GM23338 (cell line): ENCODE results near the gene CDCA7L. TPM values are rescaled to one million over a fixed set of nuclear protein-coding genes. Genes with fewer than 3 reads are reported as not detected.

ENCODE experiments used
- ATAC-seq: fragments of 200-7000 bp; cut with Tn5 transposase; 3 replicates; pipeline ENCODE4 v1.9.1; 2020
- DNase-seq: peaks from one replicate; pipeline ENCODE4 v3.0.0-alpha.2; 2015; ENCODE audit warnings: low spot score
- H2AFZ ChIP-seq: fragments of 200-600 bp; sonication (generic); 2 replicates; pipeline ENCODE4 v1.8.0; 2016; ENCODE audit warnings: antibody characterized with exemption, mild to moderate bottlenecking, moderate library complexity
- H3F3A ChIP-seq: fragments of 200-600 bp; sonication (generic); replicated peaks from 2 replicates; pipeline ENCODE4 v1.8.0; 2017; ENCODE audit warnings: antibody characterized with exemption, mixed run types, low read depth
- H3K27ac ChIP-seq: fragments of 200-600 bp; sonication (generic); 2 replicates; pipeline ENCODE4 v1.6.1; 2016; ENCODE audit warnings: low read depth
- H3K27me3 ChIP-seq: fragments of 200-600 bp; sonication (generic); 2 replicates; pipeline ENCODE4 v1.8.0; 2016; ENCODE audit warnings: mild to moderate bottlenecking, mixed run types, moderate library complexity; ENCODE audit not compliant: insufficient read depth
- H3K36me3 ChIP-seq: fragments of 200-600 bp; sonication (generic); 2 replicates; pipeline ENCODE4 v1.8.0; 2016; ENCODE audit warnings: mild to moderate bottlenecking; ENCODE audit not compliant: insufficient read depth
- H3K4me1 ChIP-seq: fragments of 200-600 bp; sonication (generic); 2 replicates; pipeline ENCODE4 v1.8.0; 2016; ENCODE audit warnings: mild to moderate bottlenecking, moderate library complexity; ENCODE audit not compliant: insufficient read depth
- H3K4me2 ChIP-seq: fragments of 200-600 bp; sonication (generic); 2 replicates; pipeline ENCODE4 v1.7.1; 2017; ENCODE audit warnings: mixed run types
- H3K4me3 ChIP-seq: fragments of 200-600 bp; sonication (generic); 2 replicates; pipeline ENCODE4 v1.6.1; 2016; ENCODE audit warnings: mixed run types
- H3K79me2 ChIP-seq: fragments of 200-600 bp; sonication (generic); replicated peaks from 2 replicates; pipeline ENCODE4 v1.8.0; 2017; ENCODE audit warnings: mild to moderate bottlenecking; ENCODE audit not compliant: insufficient read depth
- H3K9me2 ChIP-seq: fragments of 200-600 bp; sonication (generic); 2 replicates; pipeline ENCODE4 v1.8.0; 2017; ENCODE audit not compliant: insufficient read depth
- H4K20me1 ChIP-seq: fragments of 200-600 bp; sonication (generic); replicated peaks from 2 replicates; pipeline ENCODE4 v1.8.0; 2017; ENCODE audit warnings: mild to moderate bottlenecking; ENCODE audit not compliant: insufficient read depth
- H3K27ac Mint-ChIP-seq: 2 replicates; pipeline ENCODE4 v1.8.0; 2020; ENCODE audit warnings: inconsistent platforms, mild to moderate bottlenecking, moderate library complexity, mixed read lengths
- H3K27me3 Mint-ChIP-seq: 3 replicates; pipeline ENCODE4 v1.8.0; 2022; ENCODE audit warnings: low read depth, mild to moderate bottlenecking, moderate library complexity, mixed read lengths, inconsistent platforms; ENCODE audit not compliant: insufficient read depth, poor library complexity
- H3K36me3 Mint-ChIP-seq: 3 replicates; pipeline ENCODE4 v1.8.0; 2021; ENCODE audit warnings: low read depth, mild to moderate bottlenecking, inconsistent platforms, moderate library complexity, mixed read lengths
- H3K4me1 Mint-ChIP-seq: 3 replicates; pipeline ENCODE4 v1.8.0; 2020; ENCODE audit warnings: mild to moderate bottlenecking, inconsistent platforms, mixed read lengths
- H3K4me3 Mint-ChIP-seq: 3 replicates; pipeline ENCODE4 v1.8.0; 2021; ENCODE audit warnings: moderate library complexity, mild to moderate bottlenecking, inconsistent platforms, mixed read lengths
- H3K9me3 Mint-ChIP-seq: 3 replicates; pipeline ENCODE4 v1.8.0; 2020; ENCODE audit warnings: moderate library complexity, mild to moderate bottlenecking, inconsistent platforms, mixed read lengths
- CREB1 ChIP-seq: fragments of 250-450 bp; sonication (Bioruptor Pico); IDR thresholded peaks from 2 replicates; pipeline ENCODE4 v1.5.0; 2020; ENCODE audit warnings: low read depth, mild to moderate bottlenecking, moderate library complexity
- EZH2phosphoT487 ChIP-seq: fragments of 200-600 bp; sonication (generic); IDR thresholded peaks from one replicate; pipeline ENCODE4 v1.8.1; 2018; ENCODE audit warnings: antibody characterized with exemption; ENCODE audit not compliant: unreplicated experiment
- JUNB ChIP-seq: IDR thresholded peaks from one replicate; pipeline ENCODE4 v1.6.1; 2016; ENCODE audit warnings: antibody characterized with exemption; ENCODE audit not compliant: unreplicated experiment
- NANOG ChIP-seq: IDR thresholded peaks from 2 replicates; pipeline ENCODE4 v1.6.1; 2016; ENCODE audit warnings: antibody characterized with exemption, borderline replicate concordance
- POLR2AphosphoS5 ChIP-seq: IDR thresholded peaks from 2 replicates; pipeline ENCODE4 v1.6.1; 2016; ENCODE audit warnings: antibody characterized with exemption, low read depth
- STAT1 ChIP-seq: IDR thresholded peaks from one replicate; pipeline ENCODE4 v1.6.1; 2016; ENCODE audit warnings: antibody characterized with exemption; ENCODE audit not compliant: unreplicated experiment
- ZNF114 ChIP-seq: fragments of 250-450 bp; sonication (Bioruptor Pico); IDR thresholded peaks from 2 replicates; pipeline ENCODE4 v1.5.0; 2020; ENCODE audit warnings: mild to moderate bottlenecking, moderate library complexity
- ZNF331 ChIP-seq: fragments of 250-450 bp; sonication (Bioruptor Pico); IDR thresholded peaks from 2 replicates; pipeline ENCODE4 v1.5.0; 2020; ENCODE audit warnings: low read depth, mild to moderate bottlenecking, moderate library complexity
- polyA plus RNA-seq: library from polyadenylated mRNA; unstranded; fragments of >200 nt; fragmentation: Nextera tagmentation; extraction: Ambion mirVana; gene quantifications from 2 replicates; pipeline ENCODE4 v1.2.1, GENCODE V29; 2016
- total RNA-seq: library from RNA; depleted of rRNA; stranded (reverse); fragments of >200 nt; shearing (Covaris generic); gene quantifications from 2 replicates; pipeline ENCODE4 v1.2.3, GENCODE V29; 2014
- TF ChIP-seq, protein P1 (sequence below): IDR thresholded peaks from one replicate; pipeline ENCODE4 v1.6.1; 2018; ENCODE audit warnings: antibody characterized with exemption; ENCODE audit not compliant: unreplicated experiment
- TF ChIP-seq, protein P2 (sequence below), 2 experiments: fragments of 200-600 bp in 1 of 2; sonication (generic) in 1 of 2; conservative IDR thresholded peaks; 2 replicates each; pipeline versions ENCODE4 v1.5.1 to v1.6.1; 2016 to 2017; ENCODE audit warnings: antibody characterized with exemption in 2 of 2, low read depth in 2 of 2, mild to moderate bottlenecking in 2 of 2, moderate library complexity in 1 of 2

Gene CDCA7L
- total and polyA plus RNA-seq, 2 experiments from 2014 or later, result 174 to 187 TPM

DNA sequence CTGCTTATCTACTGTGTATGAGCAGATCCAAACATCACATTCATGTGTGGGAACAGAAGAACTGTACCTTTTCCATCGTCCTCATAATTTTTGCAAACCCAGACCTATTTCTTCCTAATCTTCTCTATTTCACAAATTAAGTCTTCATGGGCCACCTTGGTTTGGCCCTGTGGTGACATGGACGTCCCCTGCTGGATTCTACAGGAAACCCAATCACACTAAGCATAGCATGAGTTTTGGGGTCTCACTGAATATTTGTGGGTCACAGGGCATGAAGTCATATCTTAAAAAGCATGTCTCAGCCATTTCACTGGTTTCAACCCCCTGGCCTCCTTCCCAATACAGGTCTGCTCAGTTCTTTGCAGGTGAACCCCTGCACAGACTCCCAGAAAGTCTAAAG lies 35.8 kb upstream of the CDCA7L start:
- TF ChIP-seq CREB1 (CRISPR knock-in tag) (no peak), JUNB (no peak), NANOG (no peak), STAT1 (no peak), POLR2AphosphoS5 (no peak)
- TF ChIP-seq, protein P1, sequence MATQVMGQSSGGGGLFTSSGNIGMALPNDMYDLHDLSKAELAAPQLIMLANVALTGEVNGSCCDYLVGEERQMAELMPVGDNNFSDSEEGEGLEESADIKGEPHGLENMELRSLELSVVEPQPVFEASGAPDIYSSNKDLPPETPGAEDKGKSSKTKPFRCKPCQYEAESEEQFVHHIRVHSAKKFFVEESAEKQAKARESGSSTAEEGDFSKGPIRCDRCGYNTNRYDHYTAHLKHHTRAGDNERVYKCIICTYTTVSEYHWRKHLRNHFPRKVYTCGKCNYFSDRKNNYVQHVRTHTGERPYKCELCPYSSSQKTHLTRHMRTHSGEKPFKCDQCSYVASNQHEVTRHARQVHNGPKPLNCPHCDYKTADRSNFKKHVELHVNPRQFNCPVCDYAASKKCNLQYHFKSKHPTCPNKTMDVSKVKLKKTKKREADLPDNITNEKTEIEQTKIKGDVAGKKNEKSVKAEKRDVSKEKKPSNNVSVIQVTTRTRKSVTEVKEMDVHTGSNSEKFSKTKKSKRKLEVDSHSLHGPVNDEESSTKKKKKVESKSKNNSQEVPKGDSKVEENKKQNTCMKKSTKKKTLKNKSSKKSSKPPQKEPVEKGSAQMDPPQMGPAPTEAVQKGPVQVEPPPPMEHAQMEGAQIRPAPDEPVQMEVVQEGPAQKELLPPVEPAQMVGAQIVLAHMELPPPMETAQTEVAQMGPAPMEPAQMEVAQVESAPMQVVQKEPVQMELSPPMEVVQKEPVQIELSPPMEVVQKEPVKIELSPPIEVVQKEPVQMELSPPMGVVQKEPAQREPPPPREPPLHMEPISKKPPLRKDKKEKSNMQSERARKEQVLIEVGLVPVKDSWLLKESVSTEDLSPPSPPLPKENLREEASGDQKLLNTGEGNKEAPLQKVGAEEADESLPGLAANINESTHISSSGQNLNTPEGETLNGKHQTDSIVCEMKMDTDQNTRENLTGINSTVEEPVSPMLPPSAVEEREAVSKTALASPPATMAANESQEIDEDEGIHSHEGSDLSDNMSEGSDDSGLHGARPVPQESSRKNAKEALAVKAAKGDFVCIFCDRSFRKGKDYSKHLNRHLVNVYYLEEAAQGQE, result no peak
- TF ChIP-seq, protein P2, sequence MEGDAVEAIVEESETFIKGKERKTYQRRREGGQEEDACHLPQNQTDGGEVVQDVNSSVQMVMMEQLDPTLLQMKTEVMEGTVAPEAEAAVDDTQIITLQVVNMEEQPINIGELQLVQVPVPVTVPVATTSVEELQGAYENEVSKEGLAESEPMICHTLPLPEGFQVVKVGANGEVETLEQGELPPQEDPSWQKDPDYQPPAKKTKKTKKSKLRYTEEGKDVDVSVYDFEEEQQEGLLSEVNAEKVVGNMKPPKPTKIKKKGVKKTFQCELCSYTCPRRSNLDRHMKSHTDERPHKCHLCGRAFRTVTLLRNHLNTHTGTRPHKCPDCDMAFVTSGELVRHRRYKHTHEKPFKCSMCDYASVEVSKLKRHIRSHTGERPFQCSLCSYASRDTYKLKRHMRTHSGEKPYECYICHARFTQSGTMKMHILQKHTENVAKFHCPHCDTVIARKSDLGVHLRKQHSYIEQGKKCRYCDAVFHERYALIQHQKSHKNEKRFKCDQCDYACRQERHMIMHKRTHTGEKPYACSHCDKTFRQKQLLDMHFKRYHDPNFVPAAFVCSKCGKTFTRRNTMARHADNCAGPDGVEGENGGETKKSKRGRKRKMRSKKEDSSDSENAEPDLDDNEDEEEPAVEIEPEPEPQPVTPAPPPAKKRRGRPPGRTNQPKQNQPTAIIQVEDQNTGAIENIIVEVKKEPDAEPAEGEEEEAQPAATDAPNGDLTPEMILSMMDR (conservative IDR thresholded peaks at IDR 0.05; ENCODE audit: low read depth in 2 of 2), result peak in 1 of 2 experiments; percentile 35; a peak in 2 of 4 replicates
- Histone ChIP-seq H3F3A (no peaks in the 10 kb centered on the region), H2AFZ (no peak overlapping the region), H3K4me3 (no peak overlapping the region), H3K4me2 (no peak overlapping the region), H3K79me2 (no peaks in the 10 kb centered on the region), H3K4me1 (no peaks in the 10 kb centered on the region), H3K27me3 (no peaks in the 10 kb centered on the region), H3K9me2 (no peaks in the 10 kb centered on the region), H4K20me1 (no peaks in the 10 kb centered on the region), H3K27ac (no peak overlapping the region), H3K36me3 (no peaks in the 10 kb centered on the region)
- Mint-ChIP-seq H3K27ac (no peak overlapping the region), H3K4me3 (no peak overlapping the region), H3K27me3 (no peaks in the 10 kb centered on the region), H3K4me1 (peaks cover 7% of the 10 kb centered on the region), H3K9me3 (no peaks in the 10 kb centered on the region), H3K36me3 (no peaks in the 10 kb centered on the region)
- DNase-seq (no peak), ATAC-seq (no peak)

DNA sequence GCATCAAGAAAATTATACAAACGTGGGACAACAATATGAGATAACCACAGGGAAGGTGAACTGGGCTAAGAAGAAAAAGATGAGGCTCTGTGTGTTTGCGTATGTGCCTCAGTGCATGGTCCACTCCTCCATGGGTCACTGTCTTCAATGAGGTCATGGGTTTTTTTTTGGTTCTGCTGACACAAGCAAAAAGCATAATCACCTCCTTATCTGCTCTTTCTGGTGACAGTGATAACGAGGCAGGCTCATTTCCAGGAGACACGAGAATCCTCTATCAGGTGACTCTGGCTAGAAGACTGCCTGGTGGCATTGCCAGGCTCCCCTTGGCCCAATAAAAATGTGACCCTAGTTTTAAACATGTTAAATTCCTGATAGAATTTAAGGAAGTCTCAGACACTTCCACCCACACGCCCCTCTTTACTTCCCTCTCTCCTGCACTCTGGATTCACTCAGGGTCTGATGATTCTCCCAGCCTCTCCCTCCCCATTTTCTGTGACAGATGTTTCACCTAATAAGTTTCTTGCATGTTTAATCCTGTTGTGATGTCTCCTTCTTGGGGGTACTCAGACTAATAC lies 35.3 kb upstream of the CDCA7L start:
- no peaks in the 10 kb centered on the region for H3K27me3 Mint-ChIP-seq
- TF ChIP-seq, protein P1, result no peak
- TF ChIP-seq ZNF331 (CRISPR knock-in tag) (no peak), ZNF114 (CRISPR knock-in tag) (no peak), EZH2phosphoT487 (no peak), JUNB (no peak)
- TF ChIP-seq, protein P2 (conservative IDR thresholded peaks at IDR 0.05; ENCODE audit: low read depth in 2 of 2), result no peak

More for the DNA sequence above, 35.3 kb upstream of the CDCA7L start:
- Histone ChIP-seq H3F3A (no peaks in the 10 kb centered on the region), H3K9me2 (no peaks in the 10 kb centered on the region), H3K27ac (no peak overlapping the region), H2AFZ (0 out of 2 replicates have a peak overlapping the region, but pooled peaks have one; percentile 14), H4K20me1 (no peaks in the 10 kb centered on the region), H3K36me3 (no peaks in the 10 kb centered on the region), H3K27me3 (no peaks in the 10 kb centered on the region), H3K4me3 (no peak overlapping the region), H3K4me1 (no peaks in the 10 kb centered on the region), H3K79me2 (no peaks in the 10 kb centered on the region), H3K4me2 (no peak overlapping the region)
- ATAC-seq (no peak), DNase-seq (no peak)
- peaks cover 2% of the 10 kb centered on the region; the same call in 2 of the 3 replicates for H3K4me1 Mint-ChIP-seq
- H3K27ac Mint-ChIP-seq, result no peak overlapping the region
- H3K36me3 Mint-ChIP-seq, result no peaks in the 10 kb centered on the region
- no peaks in the 10 kb centered on the region for H3K9me3 Mint-ChIP-seq
- H3K4me3 Mint-ChIP-seq, result no peak overlapping the region
